Measurements from ENCODE around the gene RAB31.

Gene RAB31

DNA sequence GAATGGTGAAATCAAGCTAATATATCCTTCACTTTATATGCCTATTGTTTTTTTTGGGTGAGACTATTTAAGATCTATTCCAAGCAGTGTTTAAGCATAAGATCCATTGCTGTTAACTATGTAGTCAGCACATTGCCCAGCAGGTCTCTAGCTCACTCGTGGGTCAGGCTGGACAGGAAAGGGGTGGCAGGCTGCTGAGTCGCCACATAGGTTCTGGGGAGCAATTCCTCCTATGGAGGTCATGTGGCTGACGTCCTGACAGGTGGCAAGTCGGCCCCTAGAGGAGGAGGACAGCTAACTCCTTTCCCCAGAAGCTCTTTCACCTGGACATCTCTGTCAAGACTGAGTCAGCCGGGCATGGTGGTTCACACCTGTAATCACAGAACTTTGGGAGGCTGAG lies 13.9 kb upstream of the RAB31 start:
- no peak for DNase-seq (ENCODE audit: low read depth in 3 of 3)

DNA sequence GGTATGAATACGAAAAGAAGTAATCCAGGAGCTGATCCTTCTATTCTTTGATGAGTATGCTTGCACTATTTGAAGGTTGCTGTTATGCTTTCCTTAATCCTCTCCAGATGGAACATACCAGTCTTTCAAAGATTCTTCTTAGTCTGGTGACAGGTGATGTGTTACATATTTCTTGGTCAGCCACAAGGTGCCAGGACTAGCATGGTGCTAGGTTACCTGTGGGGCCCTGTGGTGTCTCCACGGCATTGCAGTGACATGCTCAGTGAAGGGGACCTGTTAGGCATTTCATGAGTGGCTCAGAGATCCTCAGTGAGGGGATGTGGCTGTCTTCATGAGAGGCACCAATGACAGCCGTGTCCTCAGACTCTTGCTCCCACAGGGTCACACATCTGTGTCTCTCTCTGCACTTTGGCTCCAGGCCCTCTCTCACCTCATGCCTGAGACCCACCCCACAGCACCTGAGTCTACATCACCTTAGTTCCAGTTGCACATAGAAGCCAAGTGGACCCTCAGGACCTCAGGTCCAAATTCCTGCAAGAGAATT lies 13.1 kb upstream of the RAB31 start:
- no peak for DNase-seq (ENCODE audit: low read depth in 3 of 3)

DNA sequence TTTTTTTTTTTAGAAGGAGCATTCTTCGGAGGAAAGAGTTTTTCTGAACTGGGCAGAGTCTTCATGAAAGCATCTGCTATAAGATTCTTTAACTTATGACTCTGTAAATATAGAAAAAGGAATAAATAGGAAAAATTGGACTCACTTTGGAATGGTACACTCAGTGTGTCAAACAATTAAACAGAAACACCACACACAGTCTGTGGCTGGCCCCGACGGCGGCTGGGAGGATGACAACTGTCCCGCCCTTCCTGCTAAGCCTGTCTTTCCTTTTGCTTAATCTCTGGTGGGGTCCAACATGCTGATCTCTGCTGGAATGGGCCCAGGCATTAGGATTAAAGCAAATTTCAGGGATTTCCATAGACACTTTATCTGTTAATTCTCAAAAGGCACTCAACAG lies 12.5 kb upstream of the RAB31 start:
- no peak for DNase-seq (ENCODE audit: low read depth in 3 of 3)

DNA sequence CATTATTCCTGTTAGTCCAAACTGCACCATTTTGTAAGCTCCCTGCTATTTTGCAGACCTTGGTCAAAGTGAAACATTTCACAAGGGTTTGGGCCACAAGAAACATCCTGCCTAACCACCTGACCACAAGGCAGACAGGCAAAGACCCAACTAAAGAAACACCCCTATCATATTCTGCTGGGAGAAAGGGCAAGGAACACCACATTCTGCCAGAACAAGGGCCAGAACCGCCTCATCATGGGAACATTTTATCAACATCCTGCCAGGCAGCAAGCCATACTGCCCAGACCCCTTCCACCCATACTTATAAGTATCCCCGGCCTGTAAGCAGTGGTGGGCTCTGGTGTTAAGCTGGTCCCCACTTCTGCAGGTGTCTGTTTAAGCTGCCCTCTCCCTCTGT lies 12.0 kb upstream of the RAB31 start:
- no peak for DNase-seq (ENCODE audit: low read depth in 3 of 3)

DNA sequence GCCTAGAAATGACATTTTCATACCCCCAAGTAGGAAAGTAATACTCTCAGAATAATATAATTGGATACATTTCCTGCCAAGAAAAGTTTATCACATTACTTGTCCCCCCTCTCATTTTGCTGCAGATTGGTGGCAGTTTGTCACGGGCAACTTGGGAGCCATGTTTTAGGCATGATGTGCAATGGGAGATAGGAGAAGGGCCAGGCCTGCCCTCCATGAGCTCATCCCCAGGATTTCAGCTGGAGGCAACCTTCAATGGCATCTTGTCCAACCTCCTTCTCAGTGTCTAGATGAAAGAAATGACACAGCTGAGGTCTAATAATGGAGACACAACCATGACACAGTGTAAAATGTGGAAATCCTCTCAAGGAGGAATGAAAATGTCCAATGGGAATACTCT lies 11.4 kb upstream of the RAB31 start:
- no peak for DNase-seq (ENCODE audit: low read depth in 3 of 3)

DNA sequence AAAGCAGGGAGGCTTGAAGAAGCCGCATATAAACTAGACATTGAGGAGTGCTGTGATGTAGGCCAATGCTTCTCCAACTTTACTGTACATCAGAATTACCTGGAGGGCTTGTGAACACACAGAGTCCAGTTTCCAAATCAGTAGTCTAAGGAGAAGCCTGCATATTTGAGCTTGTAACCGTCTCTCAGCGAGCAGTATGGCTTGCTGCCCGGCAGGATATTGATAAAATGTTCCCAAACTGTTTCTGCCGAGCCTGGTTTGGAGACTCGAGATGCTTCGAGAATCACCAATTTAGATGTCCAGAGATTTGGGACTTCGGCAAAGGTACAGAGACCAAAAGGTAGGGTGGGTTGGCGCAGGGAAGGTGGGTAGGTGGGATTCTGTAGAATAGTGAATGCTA lies 11.0 kb upstream of the RAB31 start:
- no peak for DNase-seq (ENCODE audit: low read depth in 3 of 3)

DNA sequence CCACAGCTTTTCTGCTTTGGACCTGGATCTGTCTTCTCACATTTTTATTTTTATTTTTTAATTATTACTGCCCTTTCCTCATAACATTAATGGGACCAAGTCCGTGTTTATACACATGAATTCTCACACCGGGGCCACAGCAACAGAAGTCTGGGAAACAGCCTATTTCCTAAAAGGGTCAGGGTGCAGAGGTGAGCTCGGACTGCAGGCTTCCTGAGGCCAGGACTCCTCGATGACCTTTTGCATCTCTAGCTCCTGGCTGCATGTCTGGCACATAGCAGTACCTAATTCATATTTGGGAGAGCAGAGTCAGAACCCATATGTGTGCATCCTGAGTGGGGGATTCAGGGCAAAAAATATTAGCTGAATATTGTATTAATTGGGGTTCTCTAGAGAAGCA lies 9.6 kb upstream of the RAB31 start:
- DNase-seq (ENCODE audit: low read depth in 3 of 3): no peak

DNA sequence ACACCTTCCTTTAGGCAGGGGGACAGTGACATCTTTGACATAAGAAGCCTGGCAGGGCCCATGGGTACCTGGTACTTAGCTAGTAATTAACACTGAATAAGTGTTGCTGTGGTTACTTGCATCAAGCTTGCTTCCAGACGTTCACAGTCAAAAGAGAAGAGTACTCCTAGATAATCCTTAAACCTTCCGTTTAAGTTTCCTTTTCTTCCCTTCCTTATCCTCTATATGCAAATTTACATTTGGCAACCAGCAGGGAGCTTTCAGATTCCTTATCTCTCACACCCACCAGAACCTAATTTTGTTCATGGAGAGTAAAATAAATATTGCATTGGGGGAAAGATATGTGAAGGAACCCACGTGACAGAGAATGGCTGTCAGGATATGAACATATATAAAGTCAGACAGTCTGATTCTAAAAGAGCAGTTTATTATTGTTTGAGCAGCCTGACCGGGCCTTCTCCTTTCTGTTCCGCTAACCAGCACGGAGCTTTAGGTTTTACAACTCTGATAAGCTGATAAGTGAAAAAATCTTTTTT lies 7.8 kb upstream of the RAB31 start:
- no peak for DNase-seq (ENCODE audit: low read depth in 3 of 3)

DNA sequence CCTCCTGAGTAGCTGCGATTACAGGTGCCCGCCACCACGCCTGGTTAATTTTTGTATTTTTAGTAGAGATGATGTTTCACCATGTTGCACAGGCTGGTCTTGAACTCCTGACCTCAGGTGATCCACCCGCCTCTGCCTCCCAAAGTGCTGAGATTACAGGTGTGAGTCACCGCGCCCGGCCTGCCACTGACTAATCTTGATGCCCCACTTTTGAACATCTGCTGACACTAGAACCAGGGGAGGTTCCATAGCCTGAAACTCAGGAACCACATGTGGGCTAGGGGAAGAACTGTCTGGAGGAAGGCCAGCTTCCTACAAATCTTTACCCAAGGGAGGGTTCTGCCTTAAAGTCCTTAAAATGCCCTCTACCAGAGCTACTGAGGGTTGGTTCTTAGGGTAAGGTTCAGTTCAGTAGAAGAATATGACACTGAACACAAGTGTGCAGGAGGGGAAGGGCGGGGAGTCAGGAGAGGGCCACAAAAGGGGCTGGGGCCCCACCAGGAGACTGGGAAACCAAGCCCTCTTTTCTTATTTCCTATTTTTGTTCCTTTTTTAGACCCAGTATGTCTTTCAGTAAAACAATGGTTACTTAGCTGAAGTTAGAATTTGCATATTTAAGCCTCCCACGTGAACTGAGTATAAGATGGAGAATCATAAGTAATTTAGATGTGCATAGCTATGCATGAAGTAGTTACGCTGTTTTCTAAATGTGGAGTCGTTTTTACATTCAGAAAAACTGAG lies 6.3 kb upstream of the RAB31 start:
- no peak for DNase-seq (ENCODE audit: low read depth in 3 of 3)

DNA sequence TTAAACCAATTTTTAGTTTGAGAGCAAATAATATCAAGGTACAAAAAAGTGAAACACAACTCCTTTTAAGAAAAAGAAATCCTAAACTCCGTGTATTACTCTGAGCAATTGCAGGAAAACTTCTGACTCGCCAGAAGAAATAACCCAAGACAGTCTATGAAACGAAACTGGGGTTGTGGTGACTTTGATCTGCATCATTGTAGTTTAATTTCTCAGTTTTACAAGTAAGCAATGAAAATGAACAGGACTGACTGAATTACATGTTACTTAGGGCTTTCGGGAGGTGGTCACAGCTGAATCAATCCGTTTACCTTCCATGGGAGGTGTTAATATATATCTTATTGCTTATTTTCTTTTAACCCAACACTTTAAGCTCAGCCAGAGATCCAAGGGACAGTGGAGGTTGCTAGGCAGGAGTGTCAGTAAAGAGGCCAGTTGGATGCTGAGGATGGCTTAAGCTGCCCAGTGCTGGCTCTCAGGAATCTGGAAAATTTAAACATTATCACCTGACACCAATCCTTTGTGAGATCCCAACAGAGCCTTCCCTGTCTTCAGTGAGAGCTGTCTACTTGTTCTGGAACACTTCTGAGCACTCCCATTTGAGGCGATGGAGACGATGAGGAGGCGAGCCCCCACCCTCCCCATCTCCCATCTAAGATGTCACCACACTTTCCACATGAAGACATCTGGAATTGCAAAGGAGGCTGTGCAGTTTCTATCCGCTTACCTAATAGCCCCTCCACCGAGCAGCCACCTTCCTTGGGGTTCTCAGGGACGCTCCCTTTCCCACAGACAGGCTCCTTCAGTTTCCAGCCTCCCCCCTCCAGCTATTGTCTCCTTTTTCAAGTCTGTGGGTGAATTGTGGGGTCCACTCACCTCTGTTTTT lies 3.6 kb upstream of the RAB31 start:
- DNase-seq (ENCODE audit: low read depth in 3 of 3): no peak

DNA sequence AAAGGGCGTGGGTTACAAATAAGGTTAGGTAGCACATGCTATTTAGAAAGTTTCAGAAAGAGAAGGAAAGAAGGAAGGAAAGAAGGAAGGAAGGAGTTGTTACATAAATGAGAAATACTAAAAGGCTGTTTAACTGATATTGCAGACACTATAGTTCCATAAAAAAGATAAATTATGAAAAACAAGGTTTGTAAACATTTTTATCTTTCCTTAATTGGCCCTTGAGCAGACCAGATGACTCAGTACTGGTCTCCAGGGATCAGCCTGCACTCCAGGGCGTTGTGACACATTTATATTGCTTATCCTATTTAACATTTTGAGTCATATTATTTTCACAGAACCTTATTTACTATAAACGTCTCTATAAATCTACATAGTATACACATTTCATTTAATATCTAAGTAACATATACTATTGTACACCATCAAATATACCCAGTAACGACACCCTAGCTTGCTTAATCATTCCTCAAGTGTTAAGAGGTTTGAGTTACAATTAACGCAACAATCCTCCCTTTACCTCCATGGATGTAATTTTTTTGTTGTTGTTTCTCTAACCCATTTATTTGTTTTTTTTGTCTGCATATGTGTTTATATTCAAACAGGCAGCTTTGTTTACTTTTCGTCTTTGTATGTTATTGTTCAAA lies 2.8 kb upstream of the RAB31 start:
- DNase-seq (ENCODE audit: low read depth in 3 of 3): no peak

DNA sequence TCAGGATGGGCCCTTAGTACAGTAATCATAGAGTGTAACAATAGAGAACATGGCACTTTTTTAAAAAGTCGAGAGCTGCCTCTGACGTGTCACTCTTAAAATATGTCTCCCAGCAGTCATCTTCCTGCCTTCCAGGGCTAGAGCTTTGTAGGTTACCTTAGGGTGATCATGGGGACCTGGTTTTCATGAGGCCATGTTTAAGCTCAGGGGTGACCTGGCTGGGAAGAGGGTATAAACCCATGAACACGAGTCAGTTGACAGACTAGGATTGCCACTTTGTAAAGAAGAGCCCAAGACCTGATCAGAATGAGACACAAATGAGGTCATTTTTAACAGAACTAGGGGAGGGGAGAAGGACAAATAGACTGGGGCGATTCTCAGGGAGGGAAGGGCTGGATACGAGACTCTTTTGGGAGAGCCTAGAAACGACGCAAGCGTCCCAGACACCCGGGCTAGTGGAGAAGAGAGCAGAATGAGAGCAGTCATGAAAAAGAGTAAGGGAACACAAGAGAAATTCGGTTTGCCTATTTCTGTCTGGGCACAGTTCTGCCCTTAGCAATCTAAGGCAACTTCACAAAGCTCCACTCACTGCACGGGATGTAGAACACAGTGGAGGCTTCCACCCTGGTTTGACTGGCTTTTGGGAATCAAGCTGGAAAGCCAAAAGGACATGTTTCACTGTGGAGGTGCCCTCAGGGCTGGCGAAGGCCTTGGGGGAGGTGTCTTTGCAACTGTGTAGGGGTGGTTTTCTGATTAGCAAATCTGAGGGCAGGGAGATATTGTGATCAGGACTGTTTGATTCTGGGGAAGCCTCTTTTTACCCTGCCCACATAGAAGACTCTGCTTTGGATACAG lies 1.8 kb upstream of the RAB31 start:
- DNase-seq (ENCODE audit: low read depth in 3 of 3): no peak

DNA sequence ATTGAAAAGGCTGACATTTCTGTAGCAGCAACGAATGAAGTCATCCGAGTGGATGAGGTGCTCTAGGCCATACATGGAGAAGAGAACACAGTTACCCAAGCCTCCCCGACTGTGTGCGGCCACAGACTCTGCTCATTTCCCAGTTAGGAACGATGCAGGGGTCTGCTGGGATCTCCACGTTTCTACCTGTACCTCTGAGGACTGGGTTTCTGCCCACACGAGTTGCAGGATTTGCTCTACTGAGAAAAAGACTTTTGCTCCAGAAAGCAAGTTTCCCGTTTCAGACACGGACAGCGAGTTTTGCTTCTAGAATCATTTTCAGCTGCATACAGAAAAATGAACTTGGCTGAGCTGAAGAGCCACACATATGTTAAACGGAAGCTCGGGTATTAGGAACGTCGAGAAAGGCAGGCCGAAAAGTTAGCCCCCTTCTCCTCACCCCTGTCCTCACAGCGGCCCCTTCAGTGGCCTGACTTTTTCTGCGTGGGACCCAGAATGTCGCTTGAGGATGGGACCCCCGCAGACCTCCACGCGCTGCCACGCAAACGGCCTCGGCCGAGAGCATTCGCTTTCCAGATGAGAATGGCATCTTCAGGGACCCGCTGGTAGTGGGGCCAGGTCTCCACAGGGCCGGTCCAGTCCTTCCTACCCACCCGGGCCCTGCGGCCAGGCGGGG lies 582 bp upstream of the RAB31 start:
- DNase-seq (ENCODE audit: low read depth in 3 of 3): no peak

DNA sequence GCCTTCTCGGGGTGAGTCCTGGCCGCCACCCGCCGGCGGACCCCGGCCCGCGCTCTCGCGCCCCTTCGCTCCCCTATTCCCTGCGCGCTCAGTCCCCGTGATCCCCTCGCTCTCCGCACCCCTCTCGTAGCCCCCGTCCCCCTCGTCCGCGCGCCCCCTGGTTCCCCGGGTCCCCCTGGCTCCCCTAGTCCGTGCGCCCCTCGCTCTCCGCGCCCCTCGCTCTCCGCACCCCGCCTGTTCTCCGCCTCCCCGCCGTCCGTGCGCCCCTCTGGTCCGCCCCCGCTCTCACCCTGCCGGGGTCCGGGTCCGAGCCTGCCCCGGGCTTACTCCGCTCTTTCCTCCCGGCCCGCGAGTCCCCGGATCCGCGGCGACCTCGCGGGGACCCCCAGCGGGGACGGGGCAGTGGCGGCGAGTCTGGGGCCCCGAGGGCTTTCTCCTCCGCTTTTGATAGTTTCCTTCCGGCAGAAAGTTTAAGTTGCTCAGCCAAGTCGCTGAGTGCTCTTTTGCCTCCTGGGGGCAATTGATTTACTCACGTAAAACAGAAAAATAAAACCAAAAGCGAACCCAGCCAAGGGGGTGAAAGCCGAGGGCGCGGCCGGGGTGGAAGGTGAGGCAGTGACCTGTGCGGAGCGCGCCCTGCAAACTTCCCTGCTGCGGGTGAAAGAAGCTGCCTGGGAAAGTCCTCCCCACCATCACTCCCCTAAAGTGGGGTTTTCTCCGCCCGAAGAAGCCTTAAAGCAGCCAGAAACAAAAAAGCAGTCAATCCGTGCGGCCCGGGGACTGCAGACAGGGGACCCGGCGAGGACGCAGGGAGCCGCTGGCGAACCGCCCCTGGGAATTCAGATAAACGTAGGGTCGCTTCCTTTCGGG lies 568 bp downstream of the RAB31 start:
- DNase-seq (ENCODE audit: low read depth in 3 of 3): no peak

DNA sequence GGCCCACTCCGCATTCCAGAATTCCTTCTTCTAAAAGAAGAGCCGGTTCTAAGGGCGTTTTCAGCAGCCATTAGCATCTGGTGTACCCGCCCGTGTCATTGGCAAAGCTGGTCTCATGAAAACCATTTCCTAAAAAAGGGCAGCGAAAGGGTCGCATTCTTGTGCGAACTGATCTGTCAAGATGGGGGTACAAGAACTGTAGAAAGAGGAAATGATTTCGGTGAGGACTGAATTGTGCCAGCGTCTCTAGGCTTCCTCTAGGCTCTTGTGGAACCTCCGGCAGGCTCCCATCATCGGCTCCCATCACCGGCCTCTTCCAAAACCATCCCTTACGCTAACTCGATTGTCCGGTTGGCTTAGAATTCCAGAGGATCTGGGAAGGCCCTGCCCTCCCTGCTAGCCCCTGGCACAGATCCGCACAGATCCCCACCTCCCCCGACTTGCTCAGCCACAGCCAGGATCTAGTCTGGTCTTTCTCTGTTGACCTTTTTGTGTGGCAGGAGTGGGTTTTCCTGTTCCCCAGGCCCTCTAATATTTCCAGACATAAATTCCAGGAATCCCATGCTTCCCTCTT lies 1.3 kb downstream of the RAB31 start:
- no peak for DNase-seq (ENCODE audit: low read depth in 3 of 3)

DNA sequence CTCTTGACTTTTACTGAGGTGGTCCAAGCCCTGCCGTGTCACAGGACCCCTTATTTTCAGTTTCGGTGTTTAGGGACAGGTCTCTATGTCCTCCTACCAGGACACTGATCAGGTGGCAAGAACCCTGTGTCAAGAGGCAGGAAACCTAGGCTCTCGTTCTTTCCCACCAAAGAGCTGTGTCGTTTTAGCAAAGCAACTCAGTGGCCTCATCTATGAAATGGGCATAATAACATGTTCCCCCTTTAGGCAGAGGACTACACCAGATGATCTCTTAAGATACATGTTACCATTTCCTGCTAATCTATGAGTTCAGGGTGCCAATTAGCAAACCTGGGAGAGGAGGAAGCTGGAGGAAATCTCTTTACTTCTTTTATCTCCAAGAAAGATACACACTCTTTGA lies 1.9 kb downstream of the RAB31 start:
- DNase-seq (ENCODE audit: low read depth in 3 of 3): no peak

DNA sequence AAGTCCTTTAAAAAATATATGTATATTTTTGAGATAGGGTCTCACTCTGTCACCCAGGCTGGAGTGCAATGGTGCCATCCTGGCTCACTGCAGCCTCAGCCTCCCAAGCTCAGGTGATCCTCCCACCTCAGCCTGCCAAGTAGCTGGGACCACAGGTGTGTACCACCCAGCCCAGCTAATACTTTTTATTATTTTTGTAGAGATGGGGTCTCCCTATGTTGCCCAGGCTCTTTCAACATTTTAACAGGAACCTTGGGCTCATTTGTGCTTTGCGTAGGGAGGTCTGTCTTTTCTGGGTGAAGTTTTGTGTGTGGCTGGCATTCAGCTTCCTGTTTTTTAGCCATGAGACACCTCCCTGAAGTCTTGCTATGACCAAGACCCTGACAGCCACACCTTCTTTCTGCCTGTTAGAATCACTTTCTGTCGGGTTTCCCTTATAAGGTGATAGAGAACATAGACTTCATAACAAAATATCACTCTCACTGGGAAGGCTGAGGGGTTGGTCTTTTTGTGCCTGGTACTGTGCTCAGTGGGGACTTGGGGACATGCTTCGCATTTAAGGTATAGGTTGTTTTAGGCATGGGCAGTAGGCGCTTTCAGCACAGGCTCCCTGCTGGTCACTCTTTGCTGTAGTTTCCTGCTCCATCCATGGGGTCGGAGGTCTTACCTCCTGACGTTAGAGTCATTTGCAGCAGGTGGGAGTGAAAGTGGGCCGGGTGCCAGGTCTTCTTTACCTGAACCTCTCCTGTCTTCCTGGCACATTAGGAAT lies 3.4 kb downstream of the RAB31 start:
- no peak for DNase-seq (ENCODE audit: low read depth in 3 of 3)

DNA sequence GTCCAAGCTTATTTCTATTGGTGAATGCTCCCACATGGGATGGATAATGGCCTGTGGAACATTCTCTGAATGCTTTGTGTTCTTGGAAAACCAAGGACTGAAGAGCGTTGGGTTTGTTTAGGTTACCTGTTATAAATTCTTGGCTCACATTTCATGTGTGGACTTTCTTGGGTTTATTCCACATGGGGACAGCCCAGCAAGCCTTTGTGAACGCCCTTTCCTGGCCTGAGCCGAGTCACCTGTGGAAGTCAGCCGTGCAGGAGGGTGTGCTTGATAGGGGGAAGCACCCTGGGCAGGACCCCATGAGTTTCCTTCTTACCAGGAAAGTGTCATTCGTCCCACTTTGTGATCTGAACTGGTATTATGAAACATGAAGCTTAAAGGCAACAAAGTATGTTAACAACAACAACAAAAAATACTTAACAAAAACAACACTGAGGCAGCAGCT lies 4.1 kb downstream of the RAB31 start:
- DNase-seq (ENCODE audit: low read depth in 3 of 3): no peak

DNA sequence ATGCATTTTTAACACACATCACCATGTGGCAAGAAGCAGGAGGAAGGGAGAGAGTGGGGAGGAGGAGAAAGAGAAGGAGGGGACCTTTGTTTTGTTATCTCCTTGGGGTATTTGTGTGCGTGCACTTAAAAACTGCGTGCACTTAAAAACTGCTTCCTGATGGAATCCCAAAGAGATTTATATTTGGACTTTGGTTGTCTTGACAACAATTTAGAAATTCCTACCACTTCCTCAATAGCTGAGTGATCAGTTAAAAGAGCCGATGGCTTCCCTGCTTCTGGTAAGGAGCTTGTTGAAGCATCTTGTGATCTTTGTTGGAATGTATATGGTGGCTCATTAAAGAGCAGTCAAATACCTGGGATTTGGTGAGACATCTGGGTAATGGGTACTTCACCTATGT lies 4.5 kb downstream of the RAB31 start:
- no peak for DNase-seq (ENCODE audit: low read depth in 3 of 3)
